HG02642 (cell line): ENCODE data around the gene DPP4.
"Not testable (repeated sequence)": the region's sequence is repeated elsewhere in the genome, so short reads cannot be mapped to it uniquely, and the experiment has no call there.

Experiments
- ATAC-seq: cut with Tn5 transposase; IDR thresholded peaks from one replicate; pipeline ENCODE4 v1.9.1; 2021; ENCODE audit warnings: mild to moderate bottlenecking; ENCODE audit not compliant: unreplicated experiment, poor library complexity

The DPP4 gene

DNA sequence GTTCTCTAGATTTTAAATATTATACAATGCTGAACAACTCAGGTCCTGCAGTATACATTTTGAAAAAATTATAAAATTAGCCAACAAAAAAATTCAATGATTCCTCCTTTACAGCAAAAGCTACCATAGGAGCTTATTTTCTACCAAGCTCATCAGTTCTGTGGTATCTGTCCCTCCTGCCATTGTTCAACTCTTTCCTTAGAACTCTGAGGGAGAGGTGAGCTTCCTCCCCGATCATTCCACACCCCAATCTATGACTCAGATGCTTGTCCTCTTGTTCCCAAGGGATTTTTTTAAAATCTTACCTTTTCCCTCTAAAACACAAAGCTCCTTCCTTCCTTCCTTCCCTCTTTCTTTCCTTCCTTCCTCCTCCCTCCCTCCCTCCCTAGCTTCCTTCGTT, 13.5 kb downstream of the DPP4 start:
- no peak for ATAC-seq

DNA sequence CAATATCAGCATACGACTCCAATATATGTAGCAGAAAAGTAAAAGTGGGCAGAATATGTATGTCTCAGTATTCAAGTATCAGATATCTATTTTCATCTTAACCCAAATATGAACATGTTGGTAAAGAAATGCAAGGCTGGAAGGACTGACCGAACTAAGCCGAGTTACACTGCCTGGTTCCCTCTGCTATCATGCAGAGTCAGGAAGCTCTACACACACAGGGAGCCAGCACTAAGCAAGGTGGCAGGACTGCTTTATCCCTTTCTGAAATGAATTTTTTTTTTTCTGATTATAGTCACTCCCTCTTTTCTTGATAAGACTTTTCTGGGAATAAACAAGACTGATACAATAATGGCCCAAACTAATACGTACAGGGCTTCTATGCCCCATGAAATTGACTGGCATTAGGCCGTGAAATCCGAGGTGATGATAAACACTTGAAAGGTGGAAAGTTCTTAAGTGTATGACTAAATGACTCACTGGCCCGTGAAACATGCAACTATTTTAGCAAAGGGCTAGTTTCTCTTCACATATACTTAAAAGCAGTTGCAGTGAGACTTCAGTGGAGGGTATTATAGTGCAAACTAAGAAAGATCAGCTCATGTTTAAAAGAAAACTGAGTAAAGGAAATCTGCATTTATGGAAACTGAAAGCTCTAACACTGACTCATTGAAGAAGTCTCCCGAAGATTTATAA, 14.9 kb downstream of the DPP4 start:
- peak; percentile 83 for ATAC-seq

DNA sequence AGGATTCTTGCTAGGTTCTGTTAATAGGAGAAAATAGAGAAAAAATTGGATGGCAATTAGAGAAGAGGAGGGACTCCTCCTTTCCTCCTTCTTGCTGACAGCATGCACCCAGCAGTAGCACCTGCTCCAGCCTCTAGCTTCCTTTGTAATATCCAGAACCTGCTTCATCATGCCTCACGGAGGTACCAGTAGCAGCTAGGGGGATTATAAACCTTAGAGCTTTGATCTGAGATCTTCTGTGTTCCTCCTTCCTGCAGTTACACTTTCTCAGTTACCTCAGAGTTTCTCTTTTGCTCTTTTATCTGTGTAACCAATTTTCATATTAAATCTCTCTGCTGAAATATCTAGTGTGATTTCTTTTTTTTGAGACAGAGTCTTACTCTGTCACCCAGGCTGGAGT, 16.6 kb downstream of the DPP4 start:
- ATAC-seq: no peak

DNA sequence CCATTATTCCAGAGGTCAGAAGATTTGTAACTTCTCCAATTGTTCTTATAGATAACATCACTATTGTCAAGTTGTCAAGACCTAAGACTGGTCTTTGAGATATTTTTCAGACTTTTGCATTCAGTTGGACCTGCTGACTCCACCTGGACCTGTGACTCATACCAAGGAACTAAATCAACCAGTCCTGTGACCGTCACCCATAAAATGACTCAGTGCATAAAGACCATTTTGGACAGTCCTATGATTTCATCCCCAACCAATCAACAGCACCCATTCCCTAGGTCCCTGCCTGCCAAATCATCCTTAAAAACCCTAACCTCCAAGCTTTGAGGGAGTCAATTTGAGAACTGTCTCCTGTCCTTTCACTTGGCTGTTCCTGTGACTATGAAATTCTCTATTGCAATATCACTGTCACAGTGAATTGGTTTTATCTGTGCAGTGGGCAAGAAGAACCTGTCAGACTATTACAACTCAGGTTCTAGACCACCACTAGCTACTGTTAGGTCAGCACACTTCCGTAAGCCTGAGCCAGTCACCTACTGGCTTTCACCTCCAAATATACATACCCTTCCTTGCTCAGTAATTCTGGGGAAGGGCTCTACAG, 17.1 kb downstream of the DPP4 start:
- ATAC-seq: no peak

DNA sequence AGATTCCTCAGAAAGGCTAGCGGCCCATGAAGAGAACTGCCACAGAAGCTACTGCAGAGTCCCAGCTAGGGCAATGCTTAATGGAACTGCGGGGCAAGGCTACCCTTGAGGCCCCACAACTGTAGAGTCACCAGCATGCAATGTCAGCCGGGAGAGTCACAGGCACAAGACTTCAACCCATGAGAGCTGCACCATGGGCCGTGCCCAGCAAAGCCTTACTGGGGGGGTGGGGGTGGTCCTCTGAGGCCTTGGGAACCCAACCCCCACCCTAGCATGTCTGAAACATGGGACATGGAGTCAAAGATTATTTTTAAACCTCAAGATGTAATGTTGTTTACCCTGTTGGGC, 20.2 kb downstream of the DPP4 start:
- ATAC-seq: no peak

DNA sequence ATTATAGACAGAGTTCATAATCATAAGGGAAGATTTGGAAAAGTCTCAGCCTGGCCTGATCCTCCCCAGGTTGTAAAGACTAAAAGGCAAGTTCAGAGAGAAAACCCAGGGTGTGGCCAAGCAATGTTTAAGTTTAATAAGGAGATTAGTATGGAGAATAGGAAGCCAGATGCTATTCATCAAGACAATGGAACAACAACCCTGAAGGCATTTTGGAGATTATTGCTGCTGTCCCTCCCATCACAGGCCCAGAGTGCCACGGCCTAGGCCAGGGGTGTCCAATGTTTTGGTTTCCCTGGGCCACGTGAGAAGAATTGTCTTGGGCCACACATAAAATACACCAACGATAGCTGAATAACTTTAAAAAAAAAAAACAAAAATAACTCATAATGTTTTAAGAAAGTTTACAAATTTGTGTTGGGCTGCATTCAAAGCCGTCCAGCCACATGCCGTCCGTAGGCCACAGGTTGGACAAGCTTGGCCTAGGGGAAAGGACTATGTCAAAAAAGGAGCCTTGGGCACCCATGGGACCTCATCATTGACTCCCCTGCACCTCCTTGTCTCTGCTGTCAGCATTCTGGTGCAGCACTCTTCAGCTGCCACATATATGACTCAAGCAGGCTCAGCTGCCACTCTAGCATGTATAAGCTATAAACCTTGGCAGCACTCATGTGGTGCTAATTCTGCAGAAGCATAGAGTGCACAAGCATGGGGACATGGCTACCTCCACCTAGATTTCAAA, 20.8 kb downstream of the DPP4 start:
- no peak for ATAC-seq

DNA sequence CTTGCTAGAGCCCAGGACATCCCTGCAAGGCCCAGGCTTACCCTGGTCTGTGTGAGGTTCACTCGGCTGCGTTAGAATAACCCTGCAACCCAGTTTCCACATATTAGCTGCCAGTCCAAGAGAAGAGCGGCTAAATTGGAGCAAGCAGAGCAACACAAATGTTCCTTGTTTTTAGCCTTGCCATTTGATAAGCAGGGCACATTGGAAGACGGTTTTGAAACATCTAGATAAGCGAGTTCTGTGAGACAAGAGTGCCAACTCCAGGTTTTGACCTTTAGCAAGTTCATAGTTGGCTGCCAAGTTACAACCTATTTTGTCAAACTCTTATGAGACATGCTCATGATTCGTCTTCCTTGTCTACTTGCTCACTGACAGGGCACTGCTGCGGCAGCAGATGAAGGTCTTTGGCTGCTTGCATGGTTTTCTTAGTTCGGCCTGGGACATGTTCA, 23.5 kb downstream of the DPP4 start:
- ATAC-seq: no peak

DNA sequence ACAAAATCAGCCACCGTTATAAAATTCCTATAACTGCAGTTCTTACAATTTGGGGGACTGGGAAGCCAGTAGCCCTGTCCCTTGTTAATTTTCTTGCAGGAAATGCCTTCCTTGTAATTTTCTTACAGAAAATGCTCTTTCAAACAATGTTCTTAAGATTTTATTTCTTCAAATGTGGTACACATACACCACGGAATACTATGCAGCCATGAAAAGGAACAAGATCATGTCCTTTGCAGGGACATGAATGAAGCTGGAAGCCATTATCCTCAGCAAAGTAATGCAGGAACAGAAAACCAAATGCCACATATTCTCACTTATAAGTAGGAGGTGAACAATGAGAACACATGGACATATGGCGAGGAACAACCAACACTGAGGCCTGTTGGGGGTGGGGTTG, 24.9 kb downstream of the DPP4 start:
- not testable (repeated sequence) for ATAC-seq

DNA sequence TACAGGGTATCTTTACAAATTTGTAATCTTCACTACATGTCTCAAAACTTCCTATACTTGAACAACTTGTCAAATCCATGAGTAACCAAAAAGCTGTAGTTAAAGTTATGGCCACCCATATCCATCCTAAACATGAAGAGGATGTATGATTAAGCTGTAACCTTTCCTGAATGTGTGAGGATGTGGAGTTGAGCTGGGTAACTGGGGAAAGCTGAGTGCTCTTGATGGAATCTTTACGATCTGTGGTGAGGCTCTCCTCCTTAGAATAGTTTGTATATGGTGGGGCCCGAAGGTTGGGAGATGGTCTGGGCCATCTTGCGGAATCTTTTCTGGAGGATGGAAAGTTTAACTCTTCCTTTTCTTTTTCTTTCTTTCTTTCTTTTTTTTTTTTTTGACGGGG, 29.4 kb downstream of the DPP4 start:
- ATAC-seq: no peak

DNA sequence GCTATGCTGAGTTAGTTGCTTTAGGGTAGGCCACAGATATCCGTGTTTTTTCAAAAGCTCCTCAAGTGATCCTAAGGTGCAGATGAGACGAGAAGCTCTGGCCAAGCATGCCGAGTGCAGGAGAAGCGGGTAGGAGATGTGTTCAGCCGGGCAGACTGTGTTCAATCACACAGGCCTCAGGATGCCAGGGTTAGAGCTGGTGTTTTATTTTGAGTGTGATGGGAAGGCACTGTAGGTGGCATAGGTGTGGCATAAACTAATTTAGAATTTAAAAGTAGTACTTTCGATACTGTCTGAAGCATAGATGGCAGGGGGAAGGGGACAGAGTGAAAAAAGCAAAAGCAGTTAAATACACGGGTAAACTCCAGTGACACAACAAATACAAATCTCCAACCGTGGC, 30.9 kb downstream of the DPP4 start:
- ATAC-seq: no peak

DNA sequence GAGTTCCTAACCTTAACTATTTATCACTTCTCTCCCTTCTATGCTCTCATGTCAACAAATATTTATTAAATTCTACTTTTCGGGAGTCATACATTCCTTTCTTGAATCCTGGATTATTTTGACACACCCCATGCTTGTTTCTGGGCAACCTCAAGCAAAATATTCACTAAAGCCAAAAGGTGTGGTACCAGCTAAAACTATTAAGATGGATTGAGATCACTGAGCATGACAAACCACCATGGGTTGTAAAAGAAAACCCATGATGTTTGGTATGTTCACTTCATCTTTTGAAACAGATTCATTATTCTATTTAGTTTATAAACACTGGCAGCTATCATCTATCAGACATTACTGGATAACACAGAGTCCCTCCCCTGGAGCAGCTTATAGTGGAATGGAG, 32.5 kb downstream of the DPP4 start:
- ATAC-seq: no peak

DNA sequence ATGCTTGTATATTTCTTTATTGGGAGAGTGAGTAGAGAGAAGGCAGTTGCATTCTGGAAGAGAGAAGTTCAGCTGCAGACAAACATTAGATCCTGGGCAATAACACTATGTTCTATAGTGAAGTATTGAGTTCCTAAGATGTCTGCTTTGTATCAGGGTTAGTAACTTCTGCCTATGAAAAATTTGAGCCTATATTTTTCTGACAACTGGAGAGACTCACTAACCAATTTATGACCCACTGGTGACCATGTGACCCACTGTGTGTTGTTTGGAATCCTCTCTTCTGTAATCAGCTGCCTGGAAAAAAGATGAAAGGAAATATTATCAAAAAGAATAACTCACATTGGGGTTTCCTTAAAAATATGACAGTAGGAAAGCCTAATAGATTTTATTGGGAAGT, 35.3 kb downstream of the DPP4 start:
- ATAC-seq: no peak

DNA sequence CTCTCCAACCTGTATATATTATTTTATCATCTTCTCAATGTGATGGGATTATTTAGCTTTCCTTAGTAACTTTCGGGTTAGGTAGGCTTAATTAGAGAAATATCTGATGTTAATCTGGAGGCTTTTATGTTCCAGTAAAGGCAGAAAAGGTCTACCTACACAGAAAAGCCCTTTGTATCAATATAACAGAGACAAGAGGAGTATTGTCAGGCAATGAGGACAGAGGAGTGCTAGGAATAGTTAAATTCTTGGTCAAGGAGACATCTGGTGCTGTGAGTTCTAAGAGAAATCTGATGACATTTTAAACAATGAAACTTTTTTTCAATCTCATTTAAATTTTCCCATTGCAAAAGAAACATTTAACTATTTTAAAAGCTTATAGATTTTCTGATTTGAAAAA, 36.1 kb downstream of the DPP4 start:
- ATAC-seq: no peak

DNA sequence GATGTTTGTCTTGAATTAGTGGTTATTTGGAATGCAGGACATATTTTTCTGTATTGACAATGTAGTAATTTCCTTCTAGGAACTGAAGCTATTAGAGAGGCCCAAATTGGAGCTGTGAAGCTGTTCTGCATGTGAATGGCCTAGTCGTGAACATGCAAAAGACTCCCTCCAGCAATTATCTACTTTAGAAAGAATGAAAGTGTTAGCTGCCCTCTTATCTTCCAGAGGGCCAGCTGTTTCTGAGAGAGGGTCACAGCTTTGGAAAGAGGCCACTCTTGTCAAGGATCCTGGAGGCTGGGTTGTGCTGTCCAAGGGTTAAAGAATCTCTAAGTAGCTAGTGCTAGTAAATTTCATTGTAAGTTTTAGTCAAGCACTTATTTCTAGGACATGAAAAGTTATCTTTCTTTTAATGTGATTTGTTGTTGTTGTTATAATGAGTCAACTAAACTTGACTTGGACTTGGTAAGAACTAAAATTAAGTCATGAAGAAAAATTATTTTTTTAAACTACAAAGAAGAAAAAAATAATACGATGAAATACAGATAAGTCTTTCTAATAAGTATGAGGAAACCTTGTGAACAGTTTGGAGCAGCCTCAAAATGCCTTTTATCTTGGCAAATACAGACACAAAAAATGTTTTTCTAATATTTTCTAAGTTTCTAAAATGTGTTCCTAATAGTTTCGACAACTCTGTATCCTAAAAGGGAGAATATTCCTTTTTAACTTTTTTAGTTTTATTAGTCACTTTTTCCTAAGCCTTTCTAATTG, 36.8 kb downstream of the DPP4 start:
- no peak for ATAC-seq

DNA sequence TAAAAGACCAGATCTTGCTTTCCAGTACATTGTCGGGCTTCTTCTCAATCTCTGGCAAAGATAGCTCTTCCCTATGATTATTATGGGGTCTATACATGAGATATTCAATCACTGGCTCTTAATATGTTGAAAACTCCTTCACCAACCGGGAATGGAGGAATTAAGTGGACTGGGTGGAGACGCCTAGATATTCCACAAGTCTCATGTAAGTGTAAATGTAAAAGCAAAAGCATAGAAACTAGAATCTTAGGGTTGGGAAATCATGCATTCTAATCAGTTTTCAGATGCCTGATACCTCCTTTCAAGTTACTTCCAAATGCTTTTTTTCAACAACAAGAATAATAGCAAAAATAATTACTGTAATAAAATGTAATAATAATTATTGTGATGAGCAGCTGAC, 38.0 kb downstream of the DPP4 start:
- ATAC-seq: no peak

DNA sequence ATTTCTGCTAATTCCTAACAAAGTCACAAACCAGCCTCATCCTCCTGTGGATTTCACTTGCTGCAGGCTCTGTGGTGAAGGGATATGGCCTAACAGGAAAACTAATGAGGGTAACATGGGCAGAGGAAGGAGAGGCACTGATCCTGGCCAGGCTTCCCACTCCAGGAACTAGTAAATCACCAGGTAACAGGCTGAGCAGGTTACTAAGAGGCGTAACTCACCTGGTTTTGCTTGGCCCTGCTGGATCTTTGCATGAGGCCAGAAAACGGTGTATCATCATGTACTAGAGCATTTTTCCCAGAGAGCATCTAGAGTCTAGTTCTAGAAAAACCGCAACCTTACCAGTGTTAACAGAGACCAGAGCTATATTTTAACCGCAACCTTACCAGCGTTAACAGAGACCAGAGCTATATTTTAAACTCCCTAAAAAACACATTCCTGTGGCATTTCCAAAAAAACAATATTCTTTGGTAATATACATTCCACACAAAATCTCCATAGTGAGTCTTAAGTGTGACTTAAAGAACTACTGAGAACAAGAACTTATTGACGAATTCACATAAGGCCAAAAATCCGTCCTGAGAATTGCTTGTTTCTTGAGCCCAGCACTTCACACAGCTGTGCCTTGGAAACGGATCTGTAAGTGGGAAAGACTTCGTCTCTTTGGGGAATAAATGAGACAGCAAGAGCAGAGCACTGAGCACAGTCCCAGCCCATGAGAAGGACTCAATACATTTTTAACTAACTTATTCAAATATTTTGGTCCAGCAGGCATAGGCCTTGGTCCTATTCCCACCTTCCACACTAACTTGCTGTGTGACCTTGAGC, 43.4 kb downstream of the DPP4 start:
- no peak for ATAC-seq

DNA sequence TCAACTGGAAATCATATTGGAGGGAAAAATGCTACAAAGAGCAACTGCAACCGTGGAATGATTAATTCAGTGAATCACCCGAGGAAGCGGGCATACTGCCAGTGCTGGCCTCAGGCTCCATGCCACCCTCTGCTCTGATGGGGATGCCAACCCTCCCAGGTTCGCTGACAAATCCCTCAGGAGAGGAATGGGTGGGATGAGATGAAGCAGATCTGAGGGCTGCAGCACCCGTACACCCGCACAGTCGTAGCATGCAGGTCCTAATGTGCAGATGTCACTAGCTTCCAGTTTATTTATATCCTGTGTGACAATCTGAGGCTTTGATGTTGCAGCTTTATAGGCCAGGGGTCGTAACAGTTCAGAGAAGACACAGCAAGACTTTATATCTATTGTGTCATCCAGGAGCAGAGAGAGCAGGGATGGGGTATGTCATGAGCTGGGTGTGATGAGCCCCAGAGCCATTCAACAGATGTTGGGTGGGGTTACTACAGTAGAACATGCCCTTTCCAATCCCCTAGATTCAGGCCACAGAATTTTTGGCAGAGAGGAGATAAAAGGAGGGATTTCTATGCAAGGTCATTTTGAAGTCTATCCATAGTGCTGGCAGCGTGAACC, 44.6 kb downstream of the DPP4 start:
- ATAC-seq: no peak

DNA sequence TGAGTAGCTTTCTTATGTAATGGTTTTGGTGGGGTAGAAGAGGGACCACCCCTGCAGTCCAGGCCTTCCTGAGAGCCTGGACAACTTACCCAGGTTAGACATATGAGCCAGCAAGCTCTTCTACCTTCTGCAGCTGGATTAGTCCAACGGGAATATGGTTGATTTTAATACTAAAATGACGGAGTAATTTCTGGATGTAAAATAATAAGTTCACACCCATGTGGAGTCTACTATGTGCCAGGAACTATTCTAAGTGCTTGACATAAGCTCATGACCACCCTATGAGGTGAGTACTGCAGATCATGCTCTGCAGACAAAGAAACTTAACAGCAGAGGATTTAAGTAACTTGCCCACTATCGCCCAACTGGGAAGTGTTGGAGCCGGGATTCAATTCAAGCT, 45.5 kb downstream of the DPP4 start:
- ATAC-seq: no peak

DNA sequence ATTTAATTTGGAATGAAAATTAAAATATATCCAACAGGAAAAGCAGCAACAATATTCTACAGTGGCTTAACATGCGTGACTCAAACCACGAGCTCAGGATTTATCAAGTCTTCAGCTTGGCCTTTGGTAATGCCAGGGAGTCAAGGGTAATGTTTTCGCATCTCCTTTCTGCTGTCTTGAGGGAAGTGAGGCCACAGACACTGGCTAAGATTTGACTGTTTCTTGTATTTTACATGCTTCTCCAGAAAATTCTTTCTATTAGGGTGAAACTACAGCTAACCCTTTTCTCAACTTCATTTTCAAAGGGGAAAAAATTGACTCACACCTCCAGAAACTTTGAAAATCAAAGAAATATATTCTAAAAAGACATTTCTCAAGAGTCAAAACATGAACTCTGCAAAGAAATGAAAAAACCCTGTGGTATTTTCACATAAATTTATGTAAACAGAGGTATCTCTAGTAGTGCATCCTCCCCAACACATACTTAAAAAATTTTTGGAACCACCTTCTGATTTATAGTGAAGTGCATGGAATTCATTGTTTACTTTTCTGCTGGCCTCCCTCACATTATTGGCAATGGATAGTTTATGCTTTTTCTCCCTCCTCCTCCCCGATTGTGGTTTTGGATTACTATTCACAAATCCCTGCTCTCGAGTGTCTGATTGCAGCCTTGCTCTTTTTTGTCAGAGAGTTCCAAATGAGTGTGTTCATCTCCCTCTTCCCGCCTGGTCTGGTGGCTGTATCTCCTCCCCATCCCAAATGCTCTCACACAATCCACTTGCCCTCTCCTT, 48.7 kb downstream of the DPP4 start:
- ATAC-seq: no peak
